ENCODE data around the gene TOMT.

- TF ChIP-seq CTCF (IDR thresholded peaks at IDR 0.05) (no peak), POLR2A (IDR thresholded peaks at IDR 0.05) (no peak)
Observed at GRCh38 chr11:72138821-72139390, 33.2 kb downstream of the TOMT start.

Measured in ovary (tissue), 3 donors.